ENCODE measurements around the gene LATS2. TPM values are rescaled to one million over a fixed set of nuclear protein-coding genes. Genes with fewer than 3 reads are reported as not detected.

The LATS2 gene
- 10 to 100 TPM in 11 of 12 donors, not detected in 1; 14.4 to 23.0 (median 17.3) TPM for polyA plus RNA-seq (ENCODE audit: insufficient read length in 12 of 12)
- long read RNA-seq, donor 1, full-length matches to known transcripts = 1 of 1 reads
- long read RNA-seq, donor 1, partial matches to known transcripts = 0 of 1 reads
- long read RNA-seq, donor 1, other reads (novel, unspliced or antisense) = 0 of 1 reads
- long read RNA-seq, donor 2, full-length matches to known transcripts = 3 of 29 reads
- long read RNA-seq, donor 2, partial matches to known transcripts = 26 of 29 reads
- long read RNA-seq, donor 2, other reads (novel, unspliced or antisense) = 0 of 29 reads
- long read RNA-seq, donor 3, full-length matches to known transcripts = 2 of 2 reads
- long read RNA-seq, donor 3, partial matches to known transcripts = 0 of 2 reads
- long read RNA-seq, donor 3, other reads (novel, unspliced or antisense) = 0 of 2 reads
- long read RNA-seq, donor 4, full-length matches to known transcripts = 2 of 2 reads
- long read RNA-seq, donor 4, partial matches to known transcripts = 0 of 2 reads
- long read RNA-seq, donor 4, other reads (novel, unspliced or antisense) = 0 of 2 reads
- long read RNA-seq, donor 5, full-length matches to known transcripts = 2 of 34 reads
- long read RNA-seq, donor 5, partial matches to known transcripts = 32 of 34 reads
- long read RNA-seq, donor 5, other reads (novel, unspliced or antisense) = 0 of 34 reads
- long read RNA-seq, donor 6, full-length matches to known transcripts = 2 of 2 reads
- long read RNA-seq, donor 6, partial matches to known transcripts = 0 of 2 reads
- long read RNA-seq, donor 6, other reads (novel, unspliced or antisense) = 0 of 2 reads
- long read RNA-seq, donor 7 = 0 reads
- long read RNA-seq, donor 8, full-length matches to known transcripts = 2 of 2 reads
- long read RNA-seq, donor 8, partial matches to known transcripts = 0 of 2 reads
- long read RNA-seq, donor 8, other reads (novel, unspliced or antisense) = 0 of 2 reads
- long read RNA-seq, donor 9 = 0 reads
- long read RNA-seq, donor 10 = 0 reads
- long read RNA-seq, donor 11, full-length matches to known transcripts = 2 of 2 reads
- long read RNA-seq, donor 11, partial matches to known transcripts = 0 of 2 reads
- long read RNA-seq, donor 11, other reads (novel, unspliced or antisense) = 0 of 2 reads

GRCh38 chr13:21061029-21061763, at the start of gene LATS2:
LATS2 (minus strand) TSS chr13:21061586; CDS start chr13:21046026, 15,560 bp downstream.
- DNase-seq = peak; percentile 96

GRCh38 chr13:21109168-21109567, 47.8 kb upstream of the LATS2 start:
- no peak for DNase-seq

- no peak for DNase-seq
Measured at GRCh38 chr13:21106089-21106488, 44.7 kb upstream of the LATS2 start.

GRCh38 chr13:21104199-21105019, 43.0 kb upstream of the LATS2 start:
- DNase-seq = no peak

GRCh38 chr13:21101865-21102576, 40.6 kb upstream of the LATS2 start:
- DNase-seq = no peak

- no peak for DNase-seq
Measured at GRCh38 chr13:21100994-21101757, 39.8 kb upstream of the LATS2 start.

GRCh38 chr13:21100211-21100610, 38.8 kb upstream of the LATS2 start:
- DNase-seq = no peak

GRCh38 chr13:21095311-21095710, 33.9 kb upstream of the LATS2 start:
- DNase-seq = no peak

GRCh38 chr13:21089830-21090229, 28.4 kb upstream of the LATS2 start:
- DNase-seq = no peak

- DNase-seq = no peak
Measured at GRCh38 chr13:21088534-21088933, 27.1 kb upstream of the LATS2 start.

GRCh38 chr13:21086929-21087328, 25.5 kb upstream of the LATS2 start:
- no peak for DNase-seq

- DNase-seq = no peak
Measured at GRCh38 chr13:21081926-21082325, 20.5 kb upstream of the LATS2 start.

GRCh38 chr13:21080593-21080891, 19.2 kb upstream of the LATS2 start:
- DNase-seq = no peak

- DNase-seq = no peak
Measured at GRCh38 chr13:21079761-21080592, 18.6 kb upstream of the LATS2 start.

GRCh38 chr13:21079221-21079620, 17.8 kb upstream of the LATS2 start:
- no peak for DNase-seq

- DNase-seq = no peak
Measured at GRCh38 chr13:21078501-21078900, 17.1 kb upstream of the LATS2 start.

GRCh38 chr13:21077788-21078353, 16.5 kb upstream of the LATS2 start:
- DNase-seq = no peak
